SU-DHL-6 (cell line): Measurements from ENCODE around the gene PI4KA.

Experiments used
- H2AFZ ChIP-seq: fragments of 200-600 bp; sonication (generic); 2 replicates; pipeline ENCODE4 v1.6.1; 2014; ENCODE audit warnings: low read depth, mild to moderate bottlenecking, moderate library complexity, mixed read lengths, antibody characterized with exemption, low read length; ENCODE audit not compliant: severe bottlenecking
- H3F3A ChIP-seq: fragments of 200-600 bp; shearing (Covaris generic); 2 replicates; pipeline ENCODE4 v1.6.0; 2016; ENCODE audit warnings: antibody characterized with exemption, mild to moderate bottlenecking; ENCODE audit not compliant: insufficient read depth
- H3K27ac ChIP-seq: fragments of 200-600 bp; sonication (generic); 2 replicates; pipeline ENCODE4 v1.5.1; 2016; ENCODE audit warnings: low read depth, mild to moderate bottlenecking, low read length, moderate library complexity, mixed read lengths
- H3K27me3 ChIP-seq: fragments of 200-600 bp; sonication (generic), shearing (Covaris generic); 2 replicates; pipeline ENCODE4 v1.6.0; 2014; ENCODE audit warnings: mild to moderate bottlenecking, low read length
- H3K36me3 ChIP-seq: fragments of 200-600 bp; sonication (generic); 2 replicates; pipeline ENCODE4 v1.6.1; 2014; ENCODE audit warnings: mild to moderate bottlenecking, low read length, mixed read lengths
- H3K4me2 ChIP-seq: fragments of 300-600, 200-600 bp; shearing (Covaris generic), sonication (generic); 2 replicates; pipeline ENCODE4 v1.6.0; 2014; ENCODE audit warnings: low read length, low read depth, mild to moderate bottlenecking; ENCODE audit not compliant: poor library complexity, severe bottlenecking
- H3K4me3 ChIP-seq: fragments of 200-600 bp; sonication (generic); 2 replicates; pipeline ENCODE4 v1.5.1; 2014; ENCODE audit warnings: antibody characterized with exemption, low read length, mild to moderate bottlenecking, mixed read lengths; ENCODE audit not compliant: insufficient read depth, poor library complexity, severe bottlenecking
- H3K79me2 ChIP-seq: fragments of 200-600 bp; sonication (generic); 2 replicates; pipeline ENCODE4 v1.6.1; 2014; ENCODE audit warnings: mild to moderate bottlenecking, low read length, moderate library complexity; ENCODE audit not compliant: insufficient read depth
- H3K9ac ChIP-seq: fragments of 200-600 bp; sonication (generic); 2 replicates; pipeline ENCODE4 v1.7.0; 2014; ENCODE audit warnings: mild to moderate bottlenecking, low read length
- H3K9me2 ChIP-seq: fragments of 200-600 bp; sonication (generic); replicated peaks from 2 replicates; pipeline ENCODE4 v1.6.1; 2014; ENCODE audit warnings: low read length; ENCODE audit not compliant: insufficient read depth
- H3K9me3 ChIP-seq: fragments of 200-600 bp; sonication (generic); 2 replicates; pipeline ENCODE4 v1.6.1; 2014; ENCODE audit warnings: low read length, mixed read lengths; ENCODE audit not compliant: insufficient read depth
- H4K20me1 ChIP-seq: fragments of 200-600 bp; sonication (generic); 2 replicates; pipeline ENCODE4 v1.6.1; 2014; ENCODE audit warnings: low read depth, mild to moderate bottlenecking, antibody characterized with exemption, low read length, moderate library complexity, mixed read lengths
- CTCF ChIP-seq: fragments of 200-600 bp; sonication (generic); IDR thresholded peaks from one replicate; pipeline ENCODE4 v1.5.1; 2017; ENCODE audit warnings: antibody characterized with exemption, mild to moderate bottlenecking, low read length, moderate library complexity; ENCODE audit not compliant: insufficient read depth, poor library complexity, severe bottlenecking
- EZH2phosphoT487 ChIP-seq: fragments of 200-600 bp; sonication (generic), shearing (Covaris generic); conservative IDR thresholded peaks from 2 replicates; pipeline ENCODE4 v1.6.1; 2018; ENCODE audit warnings: mild to moderate bottlenecking, antibody characterized with exemption, low read length, moderate library complexity, mixed read lengths

Gene PI4KA

DNA sequence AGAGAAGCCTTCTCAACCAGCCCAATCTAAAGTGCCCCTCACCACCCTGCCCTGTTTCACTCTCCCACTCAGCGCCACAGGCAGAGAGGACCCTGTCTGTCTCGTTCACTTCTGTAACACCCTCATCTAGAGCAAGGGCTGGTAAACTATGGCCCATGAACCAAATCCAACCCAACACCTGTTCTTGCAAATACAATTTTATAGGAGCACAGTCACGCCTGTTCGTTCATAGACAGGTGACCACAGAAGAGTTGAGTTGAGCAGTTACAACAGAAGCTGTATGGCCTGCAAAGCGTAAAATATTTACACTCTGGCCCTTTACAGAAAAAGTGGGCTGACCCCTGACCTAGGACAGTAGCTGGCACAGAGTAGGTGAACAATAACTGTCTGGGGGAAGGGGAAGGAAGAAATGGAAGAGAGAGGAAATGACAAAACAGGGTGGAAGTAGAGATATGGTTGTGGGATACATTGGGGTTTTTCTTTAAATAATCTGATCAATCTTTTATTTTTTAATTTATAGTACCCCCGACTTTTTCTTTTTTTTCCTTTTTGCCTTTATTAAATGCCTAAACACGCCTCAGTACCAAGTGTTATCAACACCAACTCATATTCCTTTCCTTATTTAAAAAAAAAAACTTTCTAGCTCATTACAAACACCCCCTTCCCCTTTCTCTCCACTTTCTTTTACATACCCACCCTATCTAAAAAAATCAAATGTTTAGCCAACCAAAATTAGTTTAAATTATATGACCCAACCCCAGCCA lies 63.8 kb downstream of the PI4KA start:
- Histone ChIP-seq H2AFZ (no peak overlapping the region), H4K20me1 (no peaks in the 10 kb centered on the region), H3K27me3 (no peaks in the 10 kb centered on the region), H3F3A (no peaks in the 10 kb centered on the region), H3K36me3 (no peaks in the 10 kb centered on the region), H3K4me2 (no peak overlapping the region), H3K4me3 (no peak overlapping the region), H3K27ac (no peak overlapping the region), H3K9ac (no peak overlapping the region), H3K79me2 (no peaks in the 10 kb centered on the region), H3K9me3 (no peaks in the 10 kb centered on the region), H3K9me2 (no peaks in the 10 kb centered on the region)
- TF ChIP-seq EZH2phosphoT487: no peak
- TF ChIP-seq CTCF: no peak

DNA sequence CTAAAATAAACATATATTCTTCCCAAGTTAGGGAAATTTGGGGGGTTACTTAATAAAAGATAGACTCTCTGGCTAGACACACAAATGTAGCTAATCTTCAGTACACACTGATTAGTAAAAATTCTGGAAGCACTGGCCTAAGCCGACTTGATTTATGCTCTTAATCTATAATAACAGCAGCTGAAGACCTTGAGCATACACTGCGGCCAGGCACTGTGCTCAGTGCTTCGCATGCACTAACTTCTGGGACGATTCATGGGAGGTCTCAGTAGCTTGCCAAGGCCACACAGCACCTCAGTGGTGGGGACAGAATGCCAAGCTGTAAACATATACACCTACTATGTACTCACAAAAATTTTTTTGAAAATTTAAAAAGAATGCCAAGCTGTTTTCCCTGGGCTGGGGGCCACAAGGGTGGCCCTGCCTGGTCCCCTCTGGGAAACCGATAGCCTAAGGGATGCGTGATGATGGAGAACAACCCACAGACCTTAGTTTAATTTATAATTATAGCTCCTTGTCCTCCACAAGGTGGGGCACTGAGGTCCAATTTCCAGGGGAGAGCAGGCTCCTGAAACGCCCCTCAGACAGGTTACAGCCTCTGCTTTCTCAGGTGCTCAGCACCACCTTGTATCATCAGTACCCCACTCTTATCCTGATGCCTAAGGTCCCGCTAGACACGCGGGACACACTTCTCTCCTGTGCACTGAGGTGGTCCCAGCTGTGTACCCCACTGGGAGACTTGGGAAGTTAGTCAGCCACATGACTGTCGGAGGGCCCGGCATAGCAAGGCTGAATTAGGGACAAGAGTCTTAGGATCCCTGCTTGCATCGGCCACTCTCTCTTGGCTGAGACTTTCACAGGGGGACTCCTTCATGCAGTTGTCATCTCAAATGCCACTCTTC lies 64.6 kb downstream of the PI4KA start:
- TF ChIP-seq EZH2phosphoT487: no peak
- TF ChIP-seq CTCF: no peak
- Histone ChIP-seq H3K79me2 (no peaks in the 10 kb centered on the region), H3K4me2 (no peak overlapping the region), H3K36me3 (no peaks in the 10 kb centered on the region), H3K9me2 (no peaks in the 10 kb centered on the region), H3K9ac (no peak overlapping the region), H3K9me3 (no peaks in the 10 kb centered on the region), H2AFZ (no peak overlapping the region), H3K27me3 (no peaks in the 10 kb centered on the region), H3K27ac (no peak overlapping the region), H3K4me3 (no peak overlapping the region), H3F3A (no peaks in the 10 kb centered on the region), H4K20me1 (no peaks in the 10 kb centered on the region)

GRCh38 chr22:20792966-20793728 lies 65.5 kb downstream of the PI4KA start:
- Histone ChIP-seq H3K9ac (no peak overlapping the region), H3K4me2 (no peak overlapping the region), H3K4me3 (no peak overlapping the region), H3K79me2 (no peaks in the 10 kb centered on the region), H3F3A (no peaks in the 10 kb centered on the region), H3K27me3 (no peaks in the 10 kb centered on the region), H3K9me3 (no peaks in the 10 kb centered on the region), H4K20me1 (no peaks in the 10 kb centered on the region), H3K36me3 (no peaks in the 10 kb centered on the region), H3K9me2 (no peaks in the 10 kb centered on the region), H2AFZ (no peak overlapping the region), H3K27ac (no peak overlapping the region)
- TF ChIP-seq EZH2phosphoT487 (no peak), CTCF (no peak)
